ENCODE data around the gene JMJD6.

- TF ChIP-seq GATA2 (IDR thresholded peaks at IDR 0.05; ENCODE audit: low read depth, low read length) (peak; percentile 22; the same call in 1 of the 2 replicates), GATA3 (IDR thresholded peaks at IDR 0.05; ENCODE audit: low read depth, low read length) (no peak)
These were observed 10.1 kb upstream of the JMJD6 start for GRCh38 chr17:76736349-76737081.

All from SH-SY5Y (cell line).